Liver (tissue), 9 donors: ENCODE measurements around the gene MAP3K4. TPM values are rescaled to one million over a fixed set of nuclear protein-coding genes. Genes with fewer than 3 reads are reported as not detected.

Source experiments
- DNase-seq: peaks from one replicate; pipeline ENCODE4 v3.0.0-alpha.2; 2017; ENCODE audit warnings: low spot score
- H3K27ac ChIP-seq, 2 donors: one replicate each; pipeline ENCODE4 v1.7.0; 2013; ENCODE audit warnings: inconsistent platforms in 2 of 2, low read length in 2 of 2, control low read depth in 1 of 2, low read depth in 1 of 2, mild to moderate bottlenecking in 1 of 2
- H3K27me3 ChIP-seq, 4 donors: one replicate each; pipeline versions ENCODE4 v1.6.1 to v1.7.0; 2013; ENCODE audit warnings: low read length in 3 of 4, inconsistent platforms in 1 of 4, mild to moderate bottlenecking in 1 of 4, moderate library complexity in 1 of 4; ENCODE audit not compliant: control insufficient read depth in 4 of 4, insufficient read depth in 4 of 4
- H3K36me3 ChIP-seq, 4 donors: one replicate each; pipeline versions ENCODE4 v1.6.1 to v1.7.0; 2013; ENCODE audit warnings: low read length in 3 of 4, mild to moderate bottlenecking in 3 of 4, low read depth in 1 of 4, moderate library complexity in 1 of 4; ENCODE audit not compliant: control insufficient read depth in 4 of 4, insufficient read depth in 3 of 4
- H3K4me1 ChIP-seq, 4 donors: one replicate each; pipeline versions ENCODE4 v1.6.1 to v1.7.0; 2013; ENCODE audit warnings: low read length in 3 of 4, mild to moderate bottlenecking in 3 of 4, moderate library complexity in 1 of 4; ENCODE audit not compliant: control insufficient read depth in 4 of 4, insufficient read depth in 4 of 4
- H3K4me3 ChIP-seq, 3 donors: one replicate each; pipeline versions ENCODE4 v1.6.1 to v1.7.0; 2013; ENCODE audit warnings: low read length in 3 of 3, control low read depth in 1 of 3, low read depth in 1 of 3, mild to moderate bottlenecking in 1 of 3
- H3K9ac ChIP-seq, 2 donors: one replicate each; pipeline ENCODE4 v1.7.0; 2013; ENCODE audit warnings: low read length in 2 of 2, mild to moderate bottlenecking in 2 of 2, moderate library complexity in 2 of 2, control low read depth in 1 of 2, low read depth in 1 of 2
- H3K9me3 ChIP-seq, 4 donors: one replicate each; pipeline versions ENCODE4 v1.6.1 to v1.7.0; 2013; ENCODE audit warnings: low read length in 3 of 4; ENCODE audit not compliant: control insufficient read depth in 4 of 4
- ATF3 ChIP-seq: IDR thresholded peaks from 2 replicates; pipeline ENCODE4 v1.6.1; 2016; ENCODE audit warnings: antibody characterized with exemption
- CTCF ChIP-seq: fragments of 150-350 bp; IDR thresholded peaks from 2 replicates; pipeline ENCODE4 v1.5.1; 2017; ENCODE audit warnings: improper control_type of control experiment, low read depth, low read length; ENCODE audit not compliant: missing input control
- EGR1 ChIP-seq, 2 donors: IDR thresholded peaks; 2 replicates each; pipeline ENCODE4 v1.6.1; 2016 to 2018; ENCODE audit warnings: antibody characterized with exemption in 2 of 2, low read depth in 2 of 2
- FOXA1 ChIP-seq: IDR thresholded peaks from 2 replicates; pipeline ENCODE4 v1.6.1; 2016; ENCODE audit warnings: antibody characterized with exemption
- FOXA2 ChIP-seq: IDR thresholded peaks from 2 replicates; pipeline ENCODE4 v1.6.1; 2016; ENCODE audit warnings: antibody characterized with exemption
- GABPA ChIP-seq, 2 donors: IDR thresholded peaks in 1 of 2; conservative IDR thresholded peaks in 1 of 2; 2 replicates each; pipeline ENCODE4 v1.6.1; 2016; ENCODE audit warnings: antibody characterized with exemption in 2 of 2, mild to moderate bottlenecking in 1 of 2, moderate library complexity in 1 of 2
- HNF4A ChIP-seq, 2 donors: conservative IDR thresholded peaks; 2 replicates each; pipeline ENCODE4 v1.6.1; 2016; ENCODE audit warnings: antibody characterized with exemption in 2 of 2, mild to moderate bottlenecking in 2 of 2
- HNF4G ChIP-seq: IDR thresholded peaks from 2 replicates; pipeline ENCODE4 v1.6.1; 2016; ENCODE audit warnings: antibody characterized with exemption
- JUND ChIP-seq, 2 donors: IDR thresholded peaks; 2 replicates each; pipeline ENCODE4 v1.6.1; 2016; ENCODE audit warnings: antibody characterized with exemption in 2 of 2
- MAX ChIP-seq: IDR thresholded peaks from 2 replicates; pipeline ENCODE4 v1.6.1; 2016; ENCODE audit warnings: antibody characterized with exemption
- NR2F2 ChIP-seq: IDR thresholded peaks from 2 replicates; pipeline ENCODE4 v1.6.1; 2016; ENCODE audit warnings: antibody characterized with exemption
- RAD21 ChIP-seq, 2 donors: IDR thresholded peaks; 2 replicates each; pipeline ENCODE4 v1.6.1; 2016; ENCODE audit warnings: antibody characterized with exemption in 2 of 2, mild to moderate bottlenecking in 2 of 2
- REST ChIP-seq: IDR thresholded peaks from 2 replicates; pipeline ENCODE4 v1.6.1; 2016; ENCODE audit warnings: antibody characterized with exemption, mild to moderate bottlenecking
- RXRA ChIP-seq, 2 donors: IDR thresholded peaks; 2 replicates each; pipeline ENCODE4 v1.6.1; 2017 to 2018; ENCODE audit warnings: antibody characterized with exemption in 2 of 2, mild to moderate bottlenecking in 1 of 2
- SP1 ChIP-seq: IDR thresholded peaks from 2 replicates; pipeline ENCODE4 v1.6.1; 2018; ENCODE audit warnings: antibody characterized with exemption, mild to moderate bottlenecking
- TAF1 ChIP-seq: conservative IDR thresholded peaks from 2 replicates; pipeline ENCODE4 v1.6.1; 2016; ENCODE audit warnings: antibody characterized with exemption, mild to moderate bottlenecking
- YY1 ChIP-seq: IDR thresholded peaks from 2 replicates; pipeline ENCODE4 v1.6.1; 2016; ENCODE audit warnings: antibody characterized with exemption, mild to moderate bottlenecking
- ZBTB33 ChIP-seq: IDR thresholded peaks from 2 replicates; pipeline ENCODE4 v1.6.1; 2016; ENCODE audit warnings: antibody characterized with exemption
- WGBS: extraction: QIAGEN DNeasy Blood & Tissue Kit; methylation state at CpG from one replicate; pipeline ENCODE4 v1.1.7; 2013; 5-methylcytosine and 5-hydroxymethylcytosine counted together
- polyA plus RNA-seq, 2 donors: library from polyadenylated mRNA; stranded (reverse) in 1 of 2; unstranded in 1 of 2; fragments of 200-250 nt in 1 of 2; fragments of >200 nt in 1 of 2; fragmentation: Nextera tagmentation in 1 of 2; extraction: Ambion mirVana in 1 of 2; gene quantifications; one replicate each; pipeline versions ENCODE4 v1.2.1 to v1.2.3, GENCODE V29; 2013 to 2015
- total RNA-seq, 2 donors: library from RNA; depleted of rRNA; stranded (reverse); fragments of >200 nt; gene quantifications; one replicate each; pipeline ENCODE4 v1.2.3, GENCODE V29; 2014
- donor health status: healthy.
- donor health status: healthy.
- donor health status: healthy.
- donor health status: healthy.
- donor health status: healthy.

Gene MAP3K4
- total and polyA plus RNA-seq, 4 donors = 4.3 to 20.0 (median 11.7) TPM

GRCh38 chr6:161082215-161082614, 90.6 kb downstream of the MAP3K4 start:
- H3K9ac ChIP-seq = no peak overlapping the region
- TF ChIP-seq HNF4A (conservative IDR thresholded peaks at IDR 0.05) (no peak), GABPA (IDR thresholded peaks at IDR 0.05 in 1 of 2, conservative IDR thresholded peaks at IDR 0.05 in 1 of 2) (no peak), CTCF (no peak), HNF4G (no peak), FOXA2 (no peak), MAX (no peak), RXRA (IDR thresholded peaks at IDR 0.05) (no peak), REST (no peak), SP1 (no peak), ATF3 (no peak), ZBTB33 (no peak), NR2F2 (no peak), YY1 (no peak), RAD21 (IDR thresholded peaks at IDR 0.05) (no peak), FOXA1 (no peak), EGR1 (IDR thresholded peaks at IDR 0.05; ENCODE audit: low read depth in 2 of 2) (no peak), JUND (IDR thresholded peaks at IDR 0.05) (no peak), TAF1 (no peak)

GRCh38 chr6:161085246-161085645, 93.7 kb downstream of the MAP3K4 start:
- 96% methylated on average over 5 of the region's 5 CpGs for WGBS
- Histone ChIP-seq H3K4me3 (no peak overlapping the region), H3K27ac (no peak overlapping the region), H3K9me3 (no peaks in the 10 kb centered on the region), H3K4me1 (no peaks in the 10 kb centered on the region), H3K27me3 (no peaks in the 10 kb centered on the region), H3K9ac (no peak overlapping the region), H3K36me3 (peaks cover 8 to 80% (median 57%) of the 10 kb centered on the region in 4 donors)
- DNase-seq = no peak
- TF ChIP-seq TAF1 (no peak), MAX (no peak), NR2F2 (no peak), HNF4A (conservative IDR thresholded peaks at IDR 0.05) (no peak), GABPA (IDR thresholded peaks at IDR 0.05 in 1 of 2, conservative IDR thresholded peaks at IDR 0.05 in 1 of 2) (no peak), EGR1 (IDR thresholded peaks at IDR 0.05; ENCODE audit: low read depth in 2 of 2) (no peak), YY1 (no peak), REST (no peak), JUND (IDR thresholded peaks at IDR 0.05) (no peak), RXRA (IDR thresholded peaks at IDR 0.05) (no peak), FOXA1 (no peak), ATF3 (no peak), RAD21 (IDR thresholded peaks at IDR 0.05) (no peak)

More at GRCh38 chr6:161082215-161082614, 90.6 kb downstream of the MAP3K4 start:
- Histone ChIP-seq H3K27ac (no peak overlapping the region), H3K27me3 (no peaks in the 10 kb centered on the region), H3K36me3 (peaks cover 9 to 55% (median 37%) of the 10 kb centered on the region in 4 donors), H3K9me3 (no peaks in the 10 kb centered on the region), H3K4me3 (no peak overlapping the region), H3K4me1 (no peaks in the 10 kb centered on the region)
- no peak for DNase-seq
- WGBS = 91% methylated on average over 2 of the region's 2 CpGs
